Transverse colon (tissue), 4 donors: ENCODE results near the gene ZNF438.

Experiments
- POLR2A ChIP-seq: fragments of 450-650 bp; IDR thresholded peaks from one replicate; pipeline ENCODE4 v1.6.1; 2016; ENCODE audit warnings: antibody characterized with exemption, mild to moderate bottlenecking, moderate library complexity
- POLR2AphosphoS5 ChIP-seq, 3 donors: sonication (generic); formaldehyde crosslinking; IDR thresholded peaks; one replicate each; pipeline ENCODE4 v1.6.1; 2016; ENCODE audit warnings: antibody characterized with exemption in 3 of 3
- TF ChIP-seq, protein P1 (sequence below), 5 experiments: fragments of 200-600 bp in 3 of 5; fragments of 450-650 bp in 2 of 5; sonication (generic) in 3 of 5; IDR thresholded peaks; 1 replicate in 2 of 5; 2 replicates in 3 of 5; pipeline ENCODE4 v1.5.1; 2016 to 2017; ENCODE audit warnings: antibody characterized with exemption in 5 of 5, inconsistent platforms in 3 of 5, mild to moderate bottlenecking in 2 of 5, moderate library complexity in 1 of 5

DNA sequence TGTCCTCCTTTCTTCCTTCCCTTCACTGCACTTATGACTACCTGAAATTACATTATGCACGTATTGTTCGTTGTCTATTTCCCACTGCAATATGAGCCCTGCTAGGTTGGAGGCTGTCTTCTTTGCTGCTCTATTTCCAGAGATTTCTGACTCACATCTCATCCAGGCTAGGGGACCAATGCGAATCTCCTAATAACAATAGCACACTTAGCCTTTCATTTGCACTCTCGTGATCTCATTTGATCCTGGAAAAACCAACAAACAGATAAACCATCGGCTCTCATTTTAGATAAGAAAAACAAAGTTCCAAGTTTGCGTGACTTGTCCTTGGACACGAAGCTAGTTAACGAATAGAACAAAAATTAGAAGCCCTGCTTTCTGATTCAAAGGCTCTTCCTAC, 1.4 kb downstream of the ZNF438 start:
- TF ChIP-seq POLR2AphosphoS5 (IDR thresholded peaks at IDR 0.05) (no peak), POLR2A (no peak)
- TF ChIP-seq, protein P1, sequence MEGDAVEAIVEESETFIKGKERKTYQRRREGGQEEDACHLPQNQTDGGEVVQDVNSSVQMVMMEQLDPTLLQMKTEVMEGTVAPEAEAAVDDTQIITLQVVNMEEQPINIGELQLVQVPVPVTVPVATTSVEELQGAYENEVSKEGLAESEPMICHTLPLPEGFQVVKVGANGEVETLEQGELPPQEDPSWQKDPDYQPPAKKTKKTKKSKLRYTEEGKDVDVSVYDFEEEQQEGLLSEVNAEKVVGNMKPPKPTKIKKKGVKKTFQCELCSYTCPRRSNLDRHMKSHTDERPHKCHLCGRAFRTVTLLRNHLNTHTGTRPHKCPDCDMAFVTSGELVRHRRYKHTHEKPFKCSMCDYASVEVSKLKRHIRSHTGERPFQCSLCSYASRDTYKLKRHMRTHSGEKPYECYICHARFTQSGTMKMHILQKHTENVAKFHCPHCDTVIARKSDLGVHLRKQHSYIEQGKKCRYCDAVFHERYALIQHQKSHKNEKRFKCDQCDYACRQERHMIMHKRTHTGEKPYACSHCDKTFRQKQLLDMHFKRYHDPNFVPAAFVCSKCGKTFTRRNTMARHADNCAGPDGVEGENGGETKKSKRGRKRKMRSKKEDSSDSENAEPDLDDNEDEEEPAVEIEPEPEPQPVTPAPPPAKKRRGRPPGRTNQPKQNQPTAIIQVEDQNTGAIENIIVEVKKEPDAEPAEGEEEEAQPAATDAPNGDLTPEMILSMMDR (IDR thresholded peaks at IDR 0.05), result no peak
